GM23338 (cell line): Measurements from ENCODE around the gene CUBN. TPM values are rescaled to one million over a fixed set of nuclear protein-coding genes. Genes with fewer than 3 reads are reported as not detected.

Experiments used
- ATAC-seq: fragments of 200-7000 bp; cut with Tn5 transposase; 3 replicates; pipeline ENCODE4 v1.9.1; 2020
- DNase-seq: peaks from one replicate; pipeline ENCODE4 v3.0.0-alpha.2; 2015; ENCODE audit warnings: low spot score
- H2AFZ ChIP-seq: fragments of 200-600 bp; sonication (generic); 2 replicates; pipeline ENCODE4 v1.8.0; 2016; ENCODE audit warnings: antibody characterized with exemption, mild to moderate bottlenecking, moderate library complexity
- H3F3A ChIP-seq: fragments of 200-600 bp; sonication (generic); replicated peaks from 2 replicates; pipeline ENCODE4 v1.8.0; 2017; ENCODE audit warnings: antibody characterized with exemption, mixed run types, low read depth
- H3K27ac ChIP-seq: fragments of 200-600 bp; sonication (generic); 2 replicates; pipeline ENCODE4 v1.6.1; 2016; ENCODE audit warnings: low read depth
- H3K27me3 ChIP-seq: fragments of 200-600 bp; sonication (generic); 2 replicates; pipeline ENCODE4 v1.8.0; 2016; ENCODE audit warnings: mild to moderate bottlenecking, mixed run types, moderate library complexity; ENCODE audit not compliant: insufficient read depth
- H3K36me3 ChIP-seq: fragments of 200-600 bp; sonication (generic); 2 replicates; pipeline ENCODE4 v1.8.0; 2016; ENCODE audit warnings: mild to moderate bottlenecking; ENCODE audit not compliant: insufficient read depth
- H3K4me1 ChIP-seq: fragments of 200-600 bp; sonication (generic); 2 replicates; pipeline ENCODE4 v1.8.0; 2016; ENCODE audit warnings: mild to moderate bottlenecking, moderate library complexity; ENCODE audit not compliant: insufficient read depth
- H3K4me2 ChIP-seq: fragments of 200-600 bp; sonication (generic); 2 replicates; pipeline ENCODE4 v1.7.1; 2017; ENCODE audit warnings: mixed run types
- H3K4me3 ChIP-seq: fragments of 200-600 bp; sonication (generic); 2 replicates; pipeline ENCODE4 v1.6.1; 2016; ENCODE audit warnings: mixed run types
- H3K79me2 ChIP-seq: fragments of 200-600 bp; sonication (generic); replicated peaks from 2 replicates; pipeline ENCODE4 v1.8.0; 2017; ENCODE audit warnings: mild to moderate bottlenecking; ENCODE audit not compliant: insufficient read depth
- H3K9me2 ChIP-seq: fragments of 200-600 bp; sonication (generic); 2 replicates; pipeline ENCODE4 v1.8.0; 2017; ENCODE audit not compliant: insufficient read depth
- H4K20me1 ChIP-seq: fragments of 200-600 bp; sonication (generic); replicated peaks from 2 replicates; pipeline ENCODE4 v1.8.0; 2017; ENCODE audit warnings: mild to moderate bottlenecking; ENCODE audit not compliant: insufficient read depth
- H3K27ac Mint-ChIP-seq: 2 replicates; pipeline ENCODE4 v1.8.0; 2020; ENCODE audit warnings: inconsistent platforms, mild to moderate bottlenecking, moderate library complexity, mixed read lengths
- H3K27me3 Mint-ChIP-seq: 3 replicates; pipeline ENCODE4 v1.8.0; 2022; ENCODE audit warnings: low read depth, mild to moderate bottlenecking, moderate library complexity, mixed read lengths, inconsistent platforms; ENCODE audit not compliant: insufficient read depth, poor library complexity
- H3K36me3 Mint-ChIP-seq: 3 replicates; pipeline ENCODE4 v1.8.0; 2021; ENCODE audit warnings: low read depth, mild to moderate bottlenecking, inconsistent platforms, moderate library complexity, mixed read lengths
- H3K4me1 Mint-ChIP-seq: 3 replicates; pipeline ENCODE4 v1.8.0; 2020; ENCODE audit warnings: mild to moderate bottlenecking, inconsistent platforms, mixed read lengths
- H3K4me3 Mint-ChIP-seq: 3 replicates; pipeline ENCODE4 v1.8.0; 2021; ENCODE audit warnings: moderate library complexity, mild to moderate bottlenecking, inconsistent platforms, mixed read lengths
- H3K9me3 Mint-ChIP-seq: 3 replicates; pipeline ENCODE4 v1.8.0; 2020; ENCODE audit warnings: moderate library complexity, mild to moderate bottlenecking, inconsistent platforms, mixed read lengths
- CREB1 ChIP-seq: fragments of 250-450 bp; sonication (Bioruptor Pico); IDR thresholded peaks from 2 replicates; pipeline ENCODE4 v1.5.0; 2020; ENCODE audit warnings: low read depth, mild to moderate bottlenecking, moderate library complexity
- EZH2 ChIP-seq: fragments of 200-600 bp; sonication (generic); IDR thresholded peaks from one replicate; pipeline ENCODE4 v1.8.0; 2017; ENCODE audit warnings: antibody characterized with exemption, mild to moderate bottlenecking, low read depth; ENCODE audit not compliant: unreplicated experiment
- EZH2phosphoT487 ChIP-seq: fragments of 200-600 bp; sonication (generic); IDR thresholded peaks from one replicate; pipeline ENCODE4 v1.8.1; 2018; ENCODE audit warnings: antibody characterized with exemption; ENCODE audit not compliant: unreplicated experiment
- JUNB ChIP-seq: IDR thresholded peaks from one replicate; pipeline ENCODE4 v1.6.1; 2016; ENCODE audit warnings: antibody characterized with exemption; ENCODE audit not compliant: unreplicated experiment
- POLR2AphosphoS5 ChIP-seq: IDR thresholded peaks from 2 replicates; pipeline ENCODE4 v1.6.1; 2016; ENCODE audit warnings: antibody characterized with exemption, low read depth
- STAT1 ChIP-seq: IDR thresholded peaks from one replicate; pipeline ENCODE4 v1.6.1; 2016; ENCODE audit warnings: antibody characterized with exemption; ENCODE audit not compliant: unreplicated experiment
- ZNF114 ChIP-seq: fragments of 250-450 bp; sonication (Bioruptor Pico); IDR thresholded peaks from 2 replicates; pipeline ENCODE4 v1.5.0; 2020; ENCODE audit warnings: mild to moderate bottlenecking, moderate library complexity
- ZNF331 ChIP-seq: fragments of 250-450 bp; sonication (Bioruptor Pico); IDR thresholded peaks from 2 replicates; pipeline ENCODE4 v1.5.0; 2020; ENCODE audit warnings: low read depth, mild to moderate bottlenecking, moderate library complexity
- ZNF462 ChIP-seq: fragments of 250-450 bp; sonication (Bioruptor Pico); IDR thresholded peaks from 2 replicates; pipeline ENCODE4 v1.5.0; 2020; ENCODE audit warnings: mild to moderate bottlenecking, moderate library complexity
- polyA plus RNA-seq: library from polyadenylated mRNA; unstranded; fragments of >200 nt; fragmentation: Nextera tagmentation; extraction: Ambion mirVana; gene quantifications from 2 replicates; pipeline ENCODE4 v1.2.1, GENCODE V29; 2016
- total RNA-seq: library from RNA; depleted of rRNA; stranded (reverse); fragments of >200 nt; shearing (Covaris generic); gene quantifications from 2 replicates; pipeline ENCODE4 v1.2.3, GENCODE V29; 2014
- TF ChIP-seq, protein P1 (sequence below), 2 experiments: fragments of 200-600 bp in 1 of 2; sonication (generic) in 1 of 2; conservative IDR thresholded peaks; 2 replicates each; pipeline versions ENCODE4 v1.5.1 to v1.6.1; 2016 to 2017; ENCODE audit warnings: antibody characterized with exemption in 2 of 2, low read depth in 2 of 2, mild to moderate bottlenecking in 2 of 2, moderate library complexity in 1 of 2
- TF ChIP-seq, protein P2 (sequence below): IDR thresholded peaks from 2 replicates; pipeline ENCODE4 v1.6.1; 2016; ENCODE audit warnings: antibody characterized with exemption

Gene CUBN
- total and polyA plus RNA-seq, 2 experiments from 2014 or later, result 0.06 to 1.8 TPM

GRCh38 chr10:17178006-17178405 is 48.4 kb upstream of the CUBN start:
- Mint-ChIP-seq H3K27me3 (no peaks in the 10 kb centered on the region), H3K36me3 (no peaks in the 10 kb centered on the region), H3K27ac (no peak overlapping the region), H3K4me1 (peaks cover 28% of the 10 kb centered on the region), H3K4me3 (no peak overlapping the region), H3K9me3 (no peaks in the 10 kb centered on the region)
- Histone ChIP-seq H3K4me2 (no peak overlapping the region), H3K9me2 (no peaks in the 10 kb centered on the region), H3K27me3 (no peaks in the 10 kb centered on the region), H3K27ac (no peak overlapping the region), H3K4me3 (no peak overlapping the region), H4K20me1 (no peaks in the 10 kb centered on the region; the same call in 1 of the 2 replicates), H3K36me3 (no peaks in the 10 kb centered on the region), H2AFZ (no peak overlapping the region), H3K4me1 (peaks cover 18% of the 10 kb centered on the region), H3F3A (no peaks in the 10 kb centered on the region), H3K79me2 (no peaks in the 10 kb centered on the region)
- DNase-seq (no peak), ATAC-seq (no peak)
- TF ChIP-seq POLR2AphosphoS5 (no peak), ZNF331 (no peak), EZH2phosphoT487 (no peak), ZNF114 (CRISPR knock-in tag) (no peak), EZH2 (no peak), STAT1 (no peak), CREB1 (CRISPR knock-in tag) (no peak), JUNB (no peak), ZNF462 (CRISPR knock-in tag) (no peak)
- TF ChIP-seq, protein P1, sequence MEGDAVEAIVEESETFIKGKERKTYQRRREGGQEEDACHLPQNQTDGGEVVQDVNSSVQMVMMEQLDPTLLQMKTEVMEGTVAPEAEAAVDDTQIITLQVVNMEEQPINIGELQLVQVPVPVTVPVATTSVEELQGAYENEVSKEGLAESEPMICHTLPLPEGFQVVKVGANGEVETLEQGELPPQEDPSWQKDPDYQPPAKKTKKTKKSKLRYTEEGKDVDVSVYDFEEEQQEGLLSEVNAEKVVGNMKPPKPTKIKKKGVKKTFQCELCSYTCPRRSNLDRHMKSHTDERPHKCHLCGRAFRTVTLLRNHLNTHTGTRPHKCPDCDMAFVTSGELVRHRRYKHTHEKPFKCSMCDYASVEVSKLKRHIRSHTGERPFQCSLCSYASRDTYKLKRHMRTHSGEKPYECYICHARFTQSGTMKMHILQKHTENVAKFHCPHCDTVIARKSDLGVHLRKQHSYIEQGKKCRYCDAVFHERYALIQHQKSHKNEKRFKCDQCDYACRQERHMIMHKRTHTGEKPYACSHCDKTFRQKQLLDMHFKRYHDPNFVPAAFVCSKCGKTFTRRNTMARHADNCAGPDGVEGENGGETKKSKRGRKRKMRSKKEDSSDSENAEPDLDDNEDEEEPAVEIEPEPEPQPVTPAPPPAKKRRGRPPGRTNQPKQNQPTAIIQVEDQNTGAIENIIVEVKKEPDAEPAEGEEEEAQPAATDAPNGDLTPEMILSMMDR (conservative IDR thresholded peaks at IDR 0.05; ENCODE audit: low read depth in 2 of 2), result no peak
- TF ChIP-seq, protein P2, sequence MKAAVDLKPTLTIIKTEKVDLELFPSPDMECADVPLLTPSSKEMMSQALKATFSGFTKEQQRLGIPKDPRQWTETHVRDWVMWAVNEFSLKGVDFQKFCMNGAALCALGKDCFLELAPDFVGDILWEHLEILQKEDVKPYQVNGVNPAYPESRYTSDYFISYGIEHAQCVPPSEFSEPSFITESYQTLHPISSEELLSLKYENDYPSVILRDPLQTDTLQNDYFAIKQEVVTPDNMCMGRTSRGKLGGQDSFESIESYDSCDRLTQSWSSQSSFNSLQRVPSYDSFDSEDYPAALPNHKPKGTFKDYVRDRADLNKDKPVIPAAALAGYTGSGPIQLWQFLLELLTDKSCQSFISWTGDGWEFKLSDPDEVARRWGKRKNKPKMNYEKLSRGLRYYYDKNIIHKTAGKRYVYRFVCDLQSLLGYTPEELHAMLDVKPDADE, result no peak
